Lower leg skin (tissue), 4 donors: Measurements from ENCODE around the gene CNTN4. TPM values are rescaled to one million over a fixed set of nuclear protein-coding genes. Genes with fewer than 3 reads are reported as not detected.

Experiments
- DNase-seq, 2 donors: peaks; one replicate each; pipeline ENCODE4 v3.0.0-alpha.2; 2019; ENCODE audit warnings: low spot score in 2 of 2
- H3K4me3 ChIP-seq: fragments of 200-600 bp; sonication (generic); 2 replicates; pipeline ENCODE4 v1.5.1; 2017; ENCODE audit warnings: mild to moderate bottlenecking, low read depth; ENCODE audit not compliant: poor library complexity, severe bottlenecking
- CTCF ChIP-seq, 3 donors: fragments of 450-650 bp; IDR thresholded peaks; one replicate each; pipeline ENCODE4 v1.5.1; 2016; ENCODE audit warnings: antibody characterized with exemption in 3 of 3, mild to moderate bottlenecking in 3 of 3, moderate library complexity in 2 of 3
- POLR2A ChIP-seq, 2 donors: fragments of 450-650 bp; IDR thresholded peaks; one replicate each; pipeline ENCODE4 v1.6.1; 2016 to 2017; ENCODE audit warnings: antibody characterized with exemption in 2 of 2, mild to moderate bottlenecking in 1 of 2, moderate library complexity in 1 of 2
- WGBS, 2 donors: methylation state at CpG; one replicate each; pipeline ENCODE4 v1.1.5; 2018; 5-methylcytosine and 5-hydroxymethylcytosine counted together
- intact Hi-C: fragments of 100-400 bp; cut with DNase I; formaldehyde crosslinking; loops from one replicate; pipeline ENCODE4 v1.15.0; 2023; ENCODE audit warnings: low total_unique reads
- total RNA-seq, 4 donors: library from RNA; depleted of rRNA; stranded (reverse); fragments of >200 nt; gene quantifications; one replicate each; pipeline ENCODE4 v1.1.0, GENCODE V29; 2016

CNTN4 gene
- total RNA-seq, 4 donors from 2014 or later: 1.8 to 6.1 (median 2.6) TPM

- TF ChIP-seq CTCF (IDR thresholded peaks at IDR 0.05) (no peak), POLR2A (IDR thresholded peaks at IDR 0.05) (no peak)
- intact Hi-C loops: no loop called here
- H3K4me3 ChIP-seq: no peak overlapping the region
- no peak for DNase-seq
- 64 to 70% methylated on average over 2 of the region's 2 CpGs for WGBS, 2 donors
Observed at GRCh38 chr3:2211568-2211967, 112.9 kb downstream of the CNTN4 start.

GRCh38 chr3:2212206-2212605, 113.5 kb downstream of the CNTN4 start:
- WGBS, 2 donors: 75 to 78% methylated on average over 3 of the region's 3 CpGs
- no peak overlapping the region for H3K4me3 ChIP-seq
- TF ChIP-seq CTCF (IDR thresholded peaks at IDR 0.05) (no peak), POLR2A (IDR thresholded peaks at IDR 0.05) (no peak)
- no peak for DNase-seq
- intact Hi-C loops: no loop called here

DNA sequence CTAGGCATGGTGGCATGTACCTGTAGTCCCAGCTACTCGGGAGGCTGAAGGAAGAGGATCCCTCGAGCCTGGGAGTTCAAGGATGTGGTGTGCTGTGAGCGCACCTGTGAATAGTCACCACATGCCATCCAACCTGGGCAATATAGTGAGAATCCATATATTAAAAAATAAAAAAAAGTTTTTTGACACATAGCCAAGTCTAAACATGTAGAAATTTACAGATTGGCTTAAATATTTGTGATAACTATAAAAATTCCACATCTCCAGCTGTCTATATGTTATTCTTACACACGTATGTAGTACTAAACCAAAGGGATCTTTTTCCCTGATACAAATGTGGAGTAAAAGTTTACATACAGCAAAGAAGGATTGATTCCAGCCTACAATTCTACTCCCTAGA, 119.7 kb downstream of the CNTN4 start:
- WGBS, 2 donors: 70 to 79% methylated on average over 4 of the region's 4 CpGs
- intact Hi-C loops: no loop called here

DNA sequence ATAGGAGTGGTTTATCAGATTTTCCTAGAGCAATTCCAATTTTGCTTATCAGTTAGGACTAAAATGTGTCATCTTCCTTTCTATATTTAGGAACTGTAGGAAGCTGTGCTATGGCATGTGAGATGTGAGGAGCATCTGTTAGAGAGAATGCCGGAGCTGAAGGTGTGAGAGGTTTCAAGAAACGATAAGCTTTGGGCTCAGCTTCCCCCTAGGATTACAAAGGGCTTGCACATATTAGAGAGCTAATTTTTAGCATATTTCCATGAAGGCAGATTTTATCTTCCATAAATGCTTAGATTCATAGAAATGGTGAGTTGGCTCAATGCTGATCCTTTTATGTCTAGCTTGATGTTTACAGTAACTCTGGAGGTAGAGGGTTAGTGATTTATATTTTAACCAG, 120.2 kb downstream of the CNTN4 start:
- WGBS, 2 donors: 56 to 63% methylated on average over 2 of the region's 2 CpGs
- intact Hi-C loops: no loop called here
- DNase-seq: no peak
- TF ChIP-seq CTCF (IDR thresholded peaks at IDR 0.05): no peak
- TF ChIP-seq POLR2A (IDR thresholded peaks at IDR 0.05): no peak
- H3K4me3 ChIP-seq: no peak overlapping the region

More for the DNA sequence above, 119.7 kb downstream of the CNTN4 start:
- no peak overlapping the region for H3K4me3 ChIP-seq
- TF ChIP-seq POLR2A (IDR thresholded peaks at IDR 0.05) (no peak), CTCF (IDR thresholded peaks at IDR 0.05) (no peak)
- no peak for DNase-seq

GRCh38 chr3:2236203-2236602, 137.5 kb downstream of the CNTN4 start:
- TF ChIP-seq POLR2A (IDR thresholded peaks at IDR 0.05) (no peak), CTCF (IDR thresholded peaks at IDR 0.05) (no peak)
- H3K4me3 ChIP-seq: no peak overlapping the region
- DNase-seq: no peak
- WGBS, 2 donors: 81 to 86% methylated on average over 4 of the region's 4 CpGs
- intact Hi-C loops: no loop called here

DNA sequence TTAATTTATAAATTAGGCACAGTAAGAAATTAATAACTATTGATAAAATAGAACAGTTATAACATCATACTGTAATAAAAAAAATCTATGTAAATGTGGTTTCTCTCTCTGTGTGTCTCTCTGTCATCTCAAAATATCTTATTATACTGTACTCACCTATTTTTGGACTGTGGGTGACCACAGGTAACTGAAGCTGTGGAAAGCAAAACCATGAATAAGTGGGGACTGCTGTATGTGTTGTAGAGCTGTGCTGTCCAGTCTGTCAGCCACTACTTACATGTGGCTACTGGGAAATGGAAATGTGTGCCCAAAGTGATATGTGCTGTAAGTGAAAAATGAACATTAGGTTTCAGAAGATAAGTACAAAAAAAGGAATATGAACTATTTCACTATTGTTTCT, 145.5 kb downstream of the CNTN4 start:
- no peak overlapping the region for H3K4me3 ChIP-seq
- intact Hi-C loops: no loop called here
- TF ChIP-seq POLR2A (IDR thresholded peaks at IDR 0.05) (no peak), CTCF (IDR thresholded peaks at IDR 0.05) (no peak)
- DNase-seq: no peak
